Activated CD8-positive, alpha-beta memory T cell treated with anti-CD3 and anti-CD28 coated beads, Interleukin-2, amount 50 U/mL, for 24 hours (primary cell): ENCODE data around the gene MACROD1.
"Not testable (repeated sequence)": the region's sequence is repeated elsewhere in the genome, so short reads cannot be mapped to it uniquely, and the experiment has no call there.

Experiments
- DNase-seq: peaks from one replicate; pipeline ENCODE4 v3.0.0-alpha.2; 2020; ENCODE audit errors: extremely low read depth

The MACROD1 gene

GRCh38 chr11:63999349-64000025, 166.4 kb downstream of the MACROD1 start:
- DNase-seq: peak; percentile 19

GRCh38 chr11:63998558-63999348, 167.2 kb downstream of the MACROD1 start:
- no peak for DNase-seq

GRCh38 chr11:63997801-63998337, 168.0 kb downstream of the MACROD1 start:
- no peak for DNase-seq

GRCh38 chr11:63997104-63997700, 168.7 kb downstream of the MACROD1 start:
- DNase-seq: no peak

- DNase-seq: no peak
Observed at GRCh38 chr11:63996512-63996911, 169.4 kb downstream of the MACROD1 start.

GRCh38 chr11:63993993-63994392, 171.9 kb downstream of the MACROD1 start:
- no peak for DNase-seq

- no peak for DNase-seq
Observed at GRCh38 chr11:63993100-63993499, 172.8 kb downstream of the MACROD1 start.

- DNase-seq: no peak
Observed at GRCh38 chr11:63991558-63991957, 174.4 kb downstream of the MACROD1 start.

GRCh38 chr11:63986932-63987513, 178.9 kb downstream of the MACROD1 start:
- DNase-seq: no peak

- peak; percentile 66 for DNase-seq
Observed at GRCh38 chr11:63986156-63986931, 179.6 kb downstream of the MACROD1 start, which contains the start of gene OTUB1. OTUB1 (plus strand) TSS chr11:63986438; CDS start chr11:63986457, 19 bp downstream.

- DNase-seq: peak; percentile 47
Observed at GRCh38 chr11:63985812-63986155, 180.1 kb downstream of the MACROD1 start.

GRCh38 chr11:63979426-63979825, 186.5 kb downstream of the MACROD1 start:
- no peak for DNase-seq

- DNase-seq: no peak
Observed at GRCh38 chr11:63978551-63979239, 187.2 kb downstream of the MACROD1 start.

- DNase-seq: peak; percentile 92
Observed at GRCh38 chr11:63974259-63975143, 191.4 kb downstream of the MACROD1 start, which contains the start of gene COX8A. COX8A (plus strand) TSS chr11:63974620; CDS start chr11:63974681, 61 bp downstream.

- not testable (repeated sequence) for DNase-seq
Observed at GRCh38 chr11:63973912-63974258, 192.0 kb downstream of the MACROD1 start.

GRCh38 chr11:63970902-63971301, 195.0 kb downstream of the MACROD1 start:
- no peak for DNase-seq

GRCh38 chr11:63969461-63969860, 196.5 kb downstream of the MACROD1 start:
- DNase-seq: no peak

GRCh38 chr11:63966444-63966843, 199.5 kb downstream of the MACROD1 start:
- no peak for DNase-seq

GRCh38 chr11:63963895-63964294, 202.0 kb downstream of the MACROD1 start:
- not testable (repeated sequence) for DNase-seq
